Measurements from ENCODE around the gene DENND2A.

- no peak for TF ChIP-seq CTCF (IDR thresholded peaks at IDR 0.05)
- TF ChIP-seq POLR2A (IDR thresholded peaks at IDR 0.05) = no peak
Measured at GRCh38 chr7:140673774-140674155, 33.2 kb upstream of the DENND2A start.
